ENCODE results near the gene SFMBT1.

The SFMBT1 gene

DNA sequence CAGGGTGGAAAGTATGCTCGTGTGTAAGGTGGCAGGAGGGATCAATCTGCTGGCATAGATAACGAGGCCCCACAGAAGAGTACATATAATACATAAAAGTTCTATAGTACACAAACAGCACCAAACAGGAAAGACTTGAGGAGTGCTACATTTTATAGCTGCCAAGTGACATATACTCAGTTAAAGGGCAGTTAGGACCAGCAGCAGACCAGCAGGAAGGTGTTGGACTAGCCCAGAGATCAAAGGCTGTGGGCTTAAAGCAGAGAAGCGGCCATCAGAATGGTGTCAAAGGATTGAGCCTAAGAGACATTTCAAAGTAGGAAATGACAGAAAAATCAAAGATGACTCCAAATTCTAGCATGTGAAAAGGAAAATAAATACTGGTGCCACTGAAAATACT, 34.5 kb downstream of the SFMBT1 start:
- Histone ChIP-seq H3K36me3 (ENCODE audit: low read depth) (no peaks in the 10 kb centered on the region), H3K27me3 (ENCODE audit: insufficient read depth, poor library complexity, severe bottlenecking) (no peaks in the 10 kb centered on the region), H3K27ac (ENCODE audit: poor library complexity, severe bottlenecking) (no peak overlapping the region), H3K9me3 (ENCODE audit: severe bottlenecking) (no peaks in the 10 kb centered on the region), H3K4me3 (ENCODE audit: severe bottlenecking) (no peak overlapping the region), H3K4me1 (ENCODE audit: insufficient read depth, poor library complexity, severe bottlenecking) (no peaks in the 10 kb centered on the region)
- TF ChIP-seq, protein P1, sequence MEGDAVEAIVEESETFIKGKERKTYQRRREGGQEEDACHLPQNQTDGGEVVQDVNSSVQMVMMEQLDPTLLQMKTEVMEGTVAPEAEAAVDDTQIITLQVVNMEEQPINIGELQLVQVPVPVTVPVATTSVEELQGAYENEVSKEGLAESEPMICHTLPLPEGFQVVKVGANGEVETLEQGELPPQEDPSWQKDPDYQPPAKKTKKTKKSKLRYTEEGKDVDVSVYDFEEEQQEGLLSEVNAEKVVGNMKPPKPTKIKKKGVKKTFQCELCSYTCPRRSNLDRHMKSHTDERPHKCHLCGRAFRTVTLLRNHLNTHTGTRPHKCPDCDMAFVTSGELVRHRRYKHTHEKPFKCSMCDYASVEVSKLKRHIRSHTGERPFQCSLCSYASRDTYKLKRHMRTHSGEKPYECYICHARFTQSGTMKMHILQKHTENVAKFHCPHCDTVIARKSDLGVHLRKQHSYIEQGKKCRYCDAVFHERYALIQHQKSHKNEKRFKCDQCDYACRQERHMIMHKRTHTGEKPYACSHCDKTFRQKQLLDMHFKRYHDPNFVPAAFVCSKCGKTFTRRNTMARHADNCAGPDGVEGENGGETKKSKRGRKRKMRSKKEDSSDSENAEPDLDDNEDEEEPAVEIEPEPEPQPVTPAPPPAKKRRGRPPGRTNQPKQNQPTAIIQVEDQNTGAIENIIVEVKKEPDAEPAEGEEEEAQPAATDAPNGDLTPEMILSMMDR (IDR thresholded peaks at IDR 0.05; ENCODE audit: poor library complexity, severe bottlenecking) = no peak
- DNase-seq (ENCODE audit: low spot score) = no peak
- no peak for ATAC-seq (ENCODE audit: low read depth)

DNA sequence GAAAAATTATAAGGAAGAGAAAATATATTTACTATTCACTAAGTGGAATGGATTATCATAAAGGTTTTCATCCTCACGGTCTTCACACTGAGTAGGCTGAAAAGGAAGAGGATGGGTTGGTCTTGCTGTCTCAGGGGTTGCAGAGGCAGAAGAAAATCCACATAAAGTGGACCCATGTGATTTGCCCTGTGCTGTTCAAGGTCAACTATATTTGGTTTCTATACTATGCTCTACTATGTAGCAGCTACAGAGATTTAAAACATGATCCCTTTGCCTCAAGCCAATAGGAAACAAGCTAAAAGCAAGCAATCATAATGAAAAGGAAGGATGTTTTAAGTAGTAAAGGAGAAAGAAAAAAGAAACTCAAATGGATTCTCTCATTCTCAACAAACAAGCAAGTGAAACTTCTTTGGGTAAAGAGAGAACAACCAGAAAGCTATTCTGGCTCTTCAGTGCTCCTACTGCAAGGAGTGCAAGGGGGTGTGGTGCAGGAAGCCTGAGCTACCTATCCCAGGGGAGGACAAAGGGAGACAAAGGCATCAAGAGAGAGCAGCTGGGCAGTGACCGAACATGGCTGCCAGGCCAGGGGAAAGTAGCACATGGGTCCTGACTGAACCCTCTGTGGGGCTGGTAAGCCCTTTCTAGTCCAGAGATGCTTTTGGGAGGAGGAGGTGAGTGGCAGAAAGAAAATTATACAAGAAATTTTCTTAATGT, 35.9 kb downstream of the SFMBT1 start:
- TF ChIP-seq, protein P1 (IDR thresholded peaks at IDR 0.05; ENCODE audit: poor library complexity, severe bottlenecking) = no peak
- H3K4me1 ChIP-seq (ENCODE audit: insufficient read depth, poor library complexity, severe bottlenecking) = no peaks in the 10 kb centered on the region
- no peaks in the 10 kb centered on the region for H3K36me3 ChIP-seq (ENCODE audit: low read depth)
- no peaks in the 10 kb centered on the region for H3K27me3 ChIP-seq (ENCODE audit: insufficient read depth, poor library complexity, severe bottlenecking)
- H3K27ac ChIP-seq (ENCODE audit: poor library complexity, severe bottlenecking) = no peak overlapping the region
- H3K9me3 ChIP-seq (ENCODE audit: severe bottlenecking) = no peaks in the 10 kb centered on the region
- H3K4me3 ChIP-seq (ENCODE audit: severe bottlenecking) = no peak overlapping the region
- DNase-seq (ENCODE audit: low spot score) (no peak), ATAC-seq (ENCODE audit: low read depth) (no peak)

DNA sequence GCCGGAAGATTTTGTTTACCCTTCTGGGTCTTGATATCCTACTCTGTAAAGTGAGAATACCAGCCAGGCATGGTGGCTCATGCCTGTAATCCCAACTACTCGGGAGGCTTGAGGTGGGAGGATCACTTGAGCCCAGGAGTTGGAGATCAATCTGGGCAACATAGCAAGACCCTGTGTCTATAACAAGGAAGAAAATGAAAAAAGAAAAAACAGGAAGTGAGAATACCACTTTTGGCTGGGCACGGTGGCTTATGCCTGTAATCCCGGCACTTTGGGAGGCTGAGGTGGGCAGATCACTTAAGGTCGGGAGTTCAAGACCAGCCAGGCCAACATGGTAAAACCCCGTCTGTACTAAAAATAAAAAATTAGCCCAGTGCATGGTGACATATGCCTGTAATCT, 36.9 kb downstream of the SFMBT1 start:
- no peak for DNase-seq (ENCODE audit: low spot score)
- ATAC-seq (ENCODE audit: low read depth) = no peak

GRCh38 chr3:53005854-53006513, 39.9 kb downstream of the SFMBT1 start:
- TF ChIP-seq, protein P1 (IDR thresholded peaks at IDR 0.05; ENCODE audit: poor library complexity, severe bottlenecking) = no peak
- Histone ChIP-seq H3K4me1 (ENCODE audit: insufficient read depth, poor library complexity, severe bottlenecking) (no peaks in the 10 kb centered on the region), H3K4me3 (ENCODE audit: severe bottlenecking) (no peak overlapping the region), H3K9me3 (ENCODE audit: severe bottlenecking) (no peaks in the 10 kb centered on the region), H3K27ac (ENCODE audit: poor library complexity, severe bottlenecking) (no peak overlapping the region), H3K27me3 (ENCODE audit: insufficient read depth, poor library complexity, severe bottlenecking) (no peaks in the 10 kb centered on the region), H3K36me3 (ENCODE audit: low read depth) (no peaks in the 10 kb centered on the region)
- no peak for DNase-seq (ENCODE audit: low spot score)
- ATAC-seq (ENCODE audit: low read depth) = no peak

More for the DNA sequence above, 36.9 kb downstream of the SFMBT1 start:
- Histone ChIP-seq H3K27me3 (ENCODE audit: insufficient read depth, poor library complexity, severe bottlenecking) (no peaks in the 10 kb centered on the region), H3K4me1 (ENCODE audit: insufficient read depth, poor library complexity, severe bottlenecking) (no peaks in the 10 kb centered on the region), H3K9me3 (ENCODE audit: severe bottlenecking) (no peaks in the 10 kb centered on the region), H3K27ac (ENCODE audit: poor library complexity, severe bottlenecking) (no peak overlapping the region), H3K36me3 (ENCODE audit: low read depth) (no peaks in the 10 kb centered on the region), H3K4me3 (ENCODE audit: severe bottlenecking) (no peak overlapping the region)
- TF ChIP-seq, protein P1 (IDR thresholded peaks at IDR 0.05; ENCODE audit: poor library complexity, severe bottlenecking) = no peak

GRCh38 chr3:53005338-53005737, 40.5 kb downstream of the SFMBT1 start:
- no peaks in the 10 kb centered on the region for H3K27me3 ChIP-seq (ENCODE audit: insufficient read depth, poor library complexity, severe bottlenecking)
- no peak overlapping the region for H3K4me3 ChIP-seq (ENCODE audit: severe bottlenecking)
- H3K27ac ChIP-seq (ENCODE audit: poor library complexity, severe bottlenecking) = no peak overlapping the region
- H3K4me1 ChIP-seq (ENCODE audit: insufficient read depth, poor library complexity, severe bottlenecking) = no peaks in the 10 kb centered on the region
- no peak for DNase-seq (ENCODE audit: low spot score)
- TF ChIP-seq, protein P1 (IDR thresholded peaks at IDR 0.05; ENCODE audit: poor library complexity, severe bottlenecking) = no peak
- no peaks in the 10 kb centered on the region for H3K36me3 ChIP-seq (ENCODE audit: low read depth)
- H3K9me3 ChIP-seq (ENCODE audit: severe bottlenecking) = no peaks in the 10 kb centered on the region
- ATAC-seq (ENCODE audit: low read depth) = no peak
